GM12878 (cell line): ENCODE results near the gene LMBRD1. TPM values are rescaled to one million over a fixed set of nuclear protein-coding genes. Genes with fewer than 3 reads are reported as not detected.

Experiments
- ATAC-seq: fragments of 200-7000 bp; cut with Tn5 transposase; 3 replicates; pipeline ENCODE4 v1.9.1; 2020; ENCODE audit warnings: mild to moderate bottlenecking, moderate library complexity
- BruUV-seq: library from RNA; stranded (reverse); fragments of 400-500 nt; replicated peaks from 2 replicates; lab custom pipeline; 2021; lab: Mats Ljungman, UMichigan
- CTCF ChIA-PET: fragments of 300-600 bp; sonication (Branson Sonifier 250); formaldehyde crosslinking; extraction: SDS; loops from one replicate; lab custom pipeline; 2021; ENCODE audit warnings: inconsistent platforms; lab: Yijun Ruan, JAX
- POLR2A ChIA-PET: fragments of 350-600 bp; formaldehyde crosslinking; extraction: SDS; loops from one replicate; lab custom pipeline; 2021; ENCODE audit warnings: inconsistent platforms; lab: Charles Lee
- RAD21 ChIA-PET: fragments of 300-600 bp; sonication (Branson Sonifier 250); formaldehyde crosslinking; loops from one replicate; lab custom pipeline; 2023; ENCODE audit warnings: antibody characterized with exemption; ENCODE audit not compliant: unreplicated experiment; lab: Charles Lee
- SMC1A ChIA-PET: fragments of 300-600 bp; sonication (Branson Sonifier 250); formaldehyde crosslinking; loops from one replicate; lab custom pipeline; 2023; ENCODE audit not compliant: unreplicated experiment, uncharacterized antibody; lab: Charles Lee
- DNase-seq: peaks from one replicate; pipeline ENCODE4 v3.0.0-alpha.2; 2011; ENCODE audit warnings: low read depth, low spot score
- FAIRE-seq: peaks from 3 replicates; lab custom pipeline; 2011; peaks lifted over from hg19 to GRCh38; lab: Jason Lieb, UNC
- H2AFZ ChIP-seq: 2 replicates; pipeline ENCODE4 v1.6.0; 2011; ENCODE audit warnings: low read depth, low read length, control low read depth; ENCODE audit not compliant: control insufficient read depth
- H3K27ac ChIP-seq: 2 replicates; pipeline ENCODE4 v1.5.1; 2011; ENCODE audit warnings: control low read depth; ENCODE audit not compliant: control insufficient read depth, insufficient read depth
- H3K27me3 ChIP-seq, 2 experiments: replicated peaks in 1 of 2; 2 replicates each; pipeline versions ENCODE4 v1.6.0 to v1.6.1; 2011; ENCODE audit warnings: low read length in 1 of 2; ENCODE audit not compliant: control insufficient read depth in 2 of 2, insufficient read depth in 2 of 2
- H3K36me3 ChIP-seq, 2 experiments: 2 replicates each; pipeline ENCODE4 v1.5.1; 2011; ENCODE audit warnings: low read length in 1 of 2; ENCODE audit not compliant: control insufficient read depth in 2 of 2, insufficient read depth in 2 of 2
- H3K4me1 ChIP-seq: 2 replicates; pipeline ENCODE4 v1.6.1; 2011; ENCODE audit warnings: mild to moderate bottlenecking, low read length, moderate library complexity, mixed read lengths; ENCODE audit not compliant: control insufficient read depth, insufficient read depth
- H3K4me2 ChIP-seq: 2 replicates; pipeline ENCODE4 v1.6.0; 2011; ENCODE audit warnings: control low read depth; ENCODE audit not compliant: control insufficient read depth, insufficient read depth
- H3K4me3 ChIP-seq: fragments of 200-600 bp; sonication (generic); 2 replicates; pipeline ENCODE4 v1.5.1; 2016
- H3K79me2 ChIP-seq: 2 replicates; pipeline ENCODE4 v1.6.0; 2011; ENCODE audit warnings: low read length; ENCODE audit not compliant: control insufficient read depth, insufficient read depth
- H3K9ac ChIP-seq: 2 replicates; pipeline ENCODE4 v1.8.0; 2011; ENCODE audit warnings: low read length, control low read depth, mixed read lengths; ENCODE audit not compliant: control insufficient read depth, insufficient read depth
- H3K9me3 ChIP-seq: replicated peaks from 3 replicates; pipeline ENCODE4 v1.5.1; 2011; ENCODE audit warnings: mild to moderate bottlenecking, low read length; ENCODE audit not compliant: control insufficient read depth, insufficient read depth
- H4K20me1 ChIP-seq: 2 replicates; pipeline ENCODE4 v1.6.0; 2011; ENCODE audit not compliant: control insufficient read depth, insufficient read depth
- MXI1 ChIP-seq: fragments of 150-350 bp; IDR thresholded peaks from 2 replicates; pipeline ENCODE4 v1.6.1; 2011; ENCODE audit warnings: low read depth, mild to moderate bottlenecking, inconsistent platforms, low read length, improper control_type of control experiment
- MYB ChIP-seq: fragments of 150-350 bp; IDR thresholded peaks from 2 replicates; pipeline ENCODE4 v1.6.1; 2014; ENCODE audit warnings: mild to moderate bottlenecking, low read depth, low read length, borderline replicate concordance
- PBX3 ChIP-seq: IDR thresholded peaks from 2 replicates; pipeline ENCODE4 v1.6.1; 2011; ENCODE audit warnings: mild to moderate bottlenecking, low read depth, low read length, moderate library complexity; ENCODE audit not compliant: insufficient replicate concordance
- POLR2AphosphoS5 ChIP-seq: IDR thresholded peaks from 2 replicates; pipeline ENCODE4 v1.6.1; 2011; ENCODE audit warnings: mild to moderate bottlenecking, low read length, inconsistent platforms
- RB1 ChIP-seq: fragments of 450-650 bp; formaldehyde crosslinking; IDR thresholded peaks from 2 replicates; pipeline ENCODE4 v1.6.1; 2017; ENCODE audit warnings: mild to moderate bottlenecking, borderline replicate concordance
- SPI1 ChIP-seq: IDR thresholded peaks from 2 replicates; pipeline ENCODE4 v1.6.1; 2011; ENCODE audit warnings: low read depth, mild to moderate bottlenecking, low read length, moderate library complexity, borderline replicate concordance; ENCODE audit not compliant: insufficient read depth
- ZBTB33 ChIP-seq: fragments of 450-650 bp; IDR thresholded peaks from 2 replicates; pipeline ENCODE4 v1.6.1; 2017; ENCODE audit warnings: mild to moderate bottlenecking
- ZNF274 ChIP-seq: IDR thresholded peaks from one replicate; pipeline ENCODE4 v1.8.0; 2011; ENCODE audit not compliant: insufficient read length, insufficient read depth
- WGBS: methylation state at CpG from one replicate; pipeline ENCODE4 v1.1.6; 2016; ENCODE audit warnings: low lambda C conversion rate; ENCODE audit not compliant: insufficient replicate concordance, insufficient coverage; ENCODE audit errors: missing lambda C conversion rate; 5-methylcytosine and 5-hydroxymethylcytosine counted together
- in situ Hi-C: fragments of 300-500 bp; cut with MboI; formaldehyde crosslinking; loops from 9 replicates; pipeline ENCODE4 v1.14.3; 2018; ENCODE audit warnings: mixed read lengths
- intact Hi-C: fragments of 100-400 bp; cut with micrococcal nuclease; formaldehyde crosslinking; loops from one replicate; pipeline ENCODE4 v1.14.2; 2022; ENCODE audit not compliant: unreplicated experiment
- polyA plus RNA-seq, 11 experiments: library from polyadenylated mRNA; depleted of rRNA in 4 of 11; unstranded in 6 of 11; stranded (reverse) in 5 of 11; fragments of >200 nt; fragmentation: Nextera tagmentation in 4 of 11; fragmentation: Illumina TruSeq in 1 of 11; extraction: Ambion mirVana in 4 of 11; extraction: Trizol in 1 of 11; gene quantifications; 1 replicate in 1 of 11; 2 replicates in 10 of 11; pipeline versions ENCODE4 v1.2.1 to v1.2.3, GENCODE V29; 2011 to 2016; ENCODE audit warnings: inconsistent platforms in 2 of 11, missing spikeins in 2 of 11, low read depth in 1 of 11
- total RNA-seq, 4 experiments: library from RNA; depleted of rRNA in 3 of 4; stranded (reverse); fragments of >200 nt in 3 of 4; fragmentation: Illumina TruSeq in 1 of 4; extraction: Trizol in 1 of 4; gene quantifications; 2 replicates each; pipeline versions ENCODE4 v1.2.1 to v1.2.3, GENCODE V29; 2013 to 2021
- TF ChIP-seq, protein P1 (sequence below): fragments of 450-650 bp; IDR thresholded peaks from 2 replicates; pipeline ENCODE4 v1.6.1; 2017; ENCODE audit warnings: mild to moderate bottlenecking, moderate library complexity
- TF ChIP-seq, protein P2 (sequence below): IDR thresholded peaks from 2 replicates; pipeline ENCODE4 v1.6.1; 2012; ENCODE audit warnings: low read length, inconsistent platforms
- TF ChIP-seq, protein P3 (sequence below): IDR thresholded peaks from 2 replicates; pipeline ENCODE4 v1.6.1; 2011; ENCODE audit warnings: borderline replicate concordance, low read depth, mild to moderate bottlenecking, moderate library complexity, low read length; ENCODE audit not compliant: insufficient read depth, poor library complexity, severe bottlenecking

LMBRD1 gene
- total and polyA plus RNA-seq, 10 of the 15 experiments (the other 5 are each of a cell fraction or from before 2014, with no cell fraction given) = 20.0 to 82.1 (median 27.2) TPM

GRCh38 chr6:69774740-69775584 lies 21.8 kb downstream of the LMBRD1 start:
- WGBS = 90% methylated on average over 4 of the region's 4 CpGs
- Histone ChIP-seq H4K20me1 (no peaks in the 10 kb centered on the region), H3K4me1 (no peaks in the 10 kb centered on the region), H3K27me3 (no peaks in the 10 kb centered on the region), H3K9me3 (peaks cover 3% of the 10 kb centered on the region; the same call in 1 of the 3 replicates), H3K9ac (no peak overlapping the region), H3K79me2 (peaks cover 3% of the 10 kb centered on the region; the same call in 1 of the 2 replicates), H3K4me3 (no peak overlapping the region), H3K4me2 (no peak overlapping the region), H3K27ac (no peak overlapping the region), H3K36me3 (peaks cover 1 to 19% of the 10 kb centered on the region in 2 experiments), H2AFZ (no peak overlapping the region)
- POLR2A ChIA-PET = no interaction called here
- ATAC-seq (no peak), FAIRE-seq (peak; percentile 27), DNase-seq (no peak)
- intact Hi-C loops (no loop called here), in situ Hi-C loops (no loop called here)
- RAD21 ChIA-PET = no interaction called here
- BruUV-seq = no TSS peak
- CTCF ChIA-PET = no interaction called here
- SMC1A ChIA-PET = interaction anchor here (1.1 kb wide), 2 partner anchors 12 to 41 kb away, joined by 3 to 4 read pairs; no protein-coding TSS in a partner anchor
- TF ChIP-seq MYB = no peak
- TF ChIP-seq ZBTB33 = no peak
- TF ChIP-seq, protein P1, sequence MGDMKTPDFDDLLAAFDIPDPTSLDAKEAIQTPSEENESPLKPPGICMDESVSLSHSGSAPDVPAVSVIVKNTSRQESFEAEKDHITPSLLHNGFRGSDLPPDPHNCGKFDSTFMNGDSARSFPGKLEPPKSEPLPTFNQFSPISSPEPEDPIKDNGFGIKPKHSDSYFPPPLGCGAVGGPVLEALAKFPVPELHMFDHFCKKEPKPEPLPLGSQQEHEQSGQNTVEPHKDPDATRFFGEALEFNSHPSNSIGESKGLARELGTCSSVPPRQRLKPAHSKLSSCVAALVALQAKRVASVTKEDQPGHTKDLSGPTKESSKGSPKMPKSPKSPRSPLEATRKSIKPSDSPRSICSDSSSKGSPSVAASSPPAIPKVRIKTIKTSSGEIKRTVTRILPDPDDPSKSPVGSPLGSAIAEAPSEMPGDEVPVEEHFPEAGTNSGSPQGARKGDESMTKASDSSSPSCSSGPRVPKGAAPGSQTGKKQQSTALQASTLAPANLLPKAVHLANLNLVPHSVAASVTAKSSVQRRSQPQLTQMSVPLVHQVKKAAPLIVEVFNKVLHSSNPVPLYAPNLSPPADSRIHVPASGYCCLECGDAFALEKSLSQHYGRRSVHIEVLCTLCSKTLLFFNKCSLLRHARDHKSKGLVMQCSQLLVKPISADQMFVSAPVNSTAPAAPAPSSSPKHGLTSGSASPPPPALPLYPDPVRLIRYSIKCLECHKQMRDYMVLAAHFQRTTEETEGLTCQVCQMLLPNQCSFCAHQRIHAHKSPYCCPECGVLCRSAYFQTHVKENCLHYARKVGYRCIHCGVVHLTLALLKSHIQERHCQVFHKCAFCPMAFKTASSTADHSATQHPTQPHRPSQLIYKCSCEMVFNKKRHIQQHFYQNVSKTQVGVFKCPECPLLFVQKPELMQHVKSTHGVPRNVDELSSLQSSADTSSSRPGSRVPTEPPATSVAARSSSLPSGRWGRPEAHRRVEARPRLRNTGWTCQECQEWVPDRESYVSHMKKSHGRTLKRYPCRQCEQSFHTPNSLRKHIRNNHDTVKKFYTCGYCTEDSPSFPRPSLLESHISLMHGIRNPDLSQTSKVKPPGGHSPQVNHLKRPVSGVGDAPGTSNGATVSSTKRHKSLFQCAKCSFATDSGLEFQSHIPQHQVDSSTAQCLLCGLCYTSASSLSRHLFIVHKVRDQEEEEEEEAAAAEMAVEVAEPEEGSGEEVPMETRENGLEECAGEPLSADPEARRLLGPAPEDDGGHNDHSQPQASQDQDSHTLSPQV = no peak
- TF ChIP-seq MXI1 = no peak
- TF ChIP-seq, protein P2, sequence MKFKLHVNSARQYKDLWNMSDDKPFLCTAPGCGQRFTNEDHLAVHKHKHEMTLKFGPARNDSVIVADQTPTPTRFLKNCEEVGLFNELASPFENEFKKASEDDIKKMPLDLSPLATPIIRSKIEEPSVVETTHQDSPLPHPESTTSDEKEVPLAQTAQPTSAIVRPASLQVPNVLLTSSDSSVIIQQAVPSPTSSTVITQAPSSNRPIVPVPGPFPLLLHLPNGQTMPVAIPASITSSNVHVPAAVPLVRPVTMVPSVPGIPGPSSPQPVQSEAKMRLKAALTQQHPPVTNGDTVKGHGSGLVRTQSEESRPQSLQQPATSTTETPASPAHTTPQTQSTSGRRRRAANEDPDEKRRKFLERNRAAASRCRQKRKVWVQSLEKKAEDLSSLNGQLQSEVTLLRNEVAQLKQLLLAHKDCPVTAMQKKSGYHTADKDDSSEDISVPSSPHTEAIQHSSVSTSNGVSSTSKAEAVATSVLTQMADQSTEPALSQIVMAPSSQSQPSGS = no peak
- no peak for TF ChIP-seq POLR2AphosphoS5
- TF ChIP-seq, protein P3, sequence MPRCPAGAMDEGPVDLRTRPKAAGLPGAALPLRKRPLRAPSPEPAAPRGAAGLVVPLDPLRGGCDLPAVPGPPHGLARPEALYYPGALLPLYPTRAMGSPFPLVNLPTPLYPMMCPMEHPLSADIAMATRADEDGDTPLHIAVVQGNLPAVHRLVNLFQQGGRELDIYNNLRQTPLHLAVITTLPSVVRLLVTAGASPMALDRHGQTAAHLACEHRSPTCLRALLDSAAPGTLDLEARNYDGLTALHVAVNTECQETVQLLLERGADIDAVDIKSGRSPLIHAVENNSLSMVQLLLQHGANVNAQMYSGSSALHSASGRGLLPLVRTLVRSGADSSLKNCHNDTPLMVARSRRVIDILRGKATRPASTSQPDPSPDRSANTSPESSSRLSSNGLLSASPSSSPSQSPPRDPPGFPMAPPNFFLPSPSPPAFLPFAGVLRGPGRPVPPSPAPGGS = no peak
- TF ChIP-seq SPI1 = no peak
- no peak for TF ChIP-seq PBX3
- TF ChIP-seq RB1 = no peak
- no peak for TF ChIP-seq ZNF274
